ENCODE data around the gene SH2D2A. TPM values are rescaled to one million over a fixed set of nuclear protein-coding genes. Genes with fewer than 3 reads are reported as not detected.
A peak's percentile ranks its signal among the peaks of the same experiment; 100 is the strongest.

Gene SH2D2A
- total RNA-seq, 1 donor from 2014 or later = 0.88 TPM

DNA sequence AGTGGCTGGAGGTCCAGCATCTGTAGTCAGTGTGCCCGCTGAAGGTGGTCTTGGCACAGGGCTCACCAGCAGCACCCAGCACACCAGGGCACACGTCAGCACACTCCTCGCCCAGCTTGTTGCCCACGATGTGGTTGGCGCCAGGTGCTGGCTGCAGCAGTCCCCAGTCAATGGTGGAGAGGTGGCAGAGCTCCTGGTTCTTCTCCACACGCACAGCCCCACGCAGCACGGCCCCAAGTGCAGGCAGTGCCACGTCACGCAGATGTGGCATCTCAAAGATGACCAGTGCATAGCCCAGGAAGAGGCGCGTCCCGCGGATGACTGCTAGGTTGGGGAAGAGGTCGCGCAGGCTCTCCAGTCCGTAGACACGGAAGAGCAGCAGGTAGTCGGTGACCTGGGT lies 37.1 kb upstream of the SH2D2A start:
- TF ChIP-seq, protein P1, sequence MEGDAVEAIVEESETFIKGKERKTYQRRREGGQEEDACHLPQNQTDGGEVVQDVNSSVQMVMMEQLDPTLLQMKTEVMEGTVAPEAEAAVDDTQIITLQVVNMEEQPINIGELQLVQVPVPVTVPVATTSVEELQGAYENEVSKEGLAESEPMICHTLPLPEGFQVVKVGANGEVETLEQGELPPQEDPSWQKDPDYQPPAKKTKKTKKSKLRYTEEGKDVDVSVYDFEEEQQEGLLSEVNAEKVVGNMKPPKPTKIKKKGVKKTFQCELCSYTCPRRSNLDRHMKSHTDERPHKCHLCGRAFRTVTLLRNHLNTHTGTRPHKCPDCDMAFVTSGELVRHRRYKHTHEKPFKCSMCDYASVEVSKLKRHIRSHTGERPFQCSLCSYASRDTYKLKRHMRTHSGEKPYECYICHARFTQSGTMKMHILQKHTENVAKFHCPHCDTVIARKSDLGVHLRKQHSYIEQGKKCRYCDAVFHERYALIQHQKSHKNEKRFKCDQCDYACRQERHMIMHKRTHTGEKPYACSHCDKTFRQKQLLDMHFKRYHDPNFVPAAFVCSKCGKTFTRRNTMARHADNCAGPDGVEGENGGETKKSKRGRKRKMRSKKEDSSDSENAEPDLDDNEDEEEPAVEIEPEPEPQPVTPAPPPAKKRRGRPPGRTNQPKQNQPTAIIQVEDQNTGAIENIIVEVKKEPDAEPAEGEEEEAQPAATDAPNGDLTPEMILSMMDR (IDR thresholded peaks at IDR 0.05; ENCODE audit: borderline replicate concordance) = no peak

DNA sequence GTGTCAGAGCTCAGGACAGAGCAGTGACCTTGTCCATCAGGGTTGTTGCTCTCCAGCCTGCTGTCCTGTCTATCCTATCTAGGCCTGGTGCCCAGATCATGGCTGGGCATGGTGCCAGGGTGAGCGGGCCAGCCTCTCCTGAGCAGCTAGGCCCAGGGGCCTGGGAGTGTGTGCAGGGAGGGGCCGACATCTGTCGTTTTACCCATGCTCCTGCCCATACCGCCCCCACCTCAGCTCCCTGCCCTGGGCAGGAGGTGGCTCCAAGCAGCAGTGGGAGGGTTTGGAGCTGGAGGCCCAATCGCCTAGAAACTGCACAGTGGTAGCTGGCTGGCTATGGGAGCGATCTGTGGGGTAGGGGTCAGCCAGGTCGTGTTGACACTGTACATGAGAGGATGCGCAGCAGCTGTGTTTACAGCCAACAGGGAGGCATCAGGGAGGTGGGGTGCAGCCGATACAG lies 35.8 kb upstream of the SH2D2A start:
- intact Hi-C loops (cut with micrococcal nuclease) = no loop called here
- DNase-seq = peak; percentile 85
- peaks cover 45% of the 10 kb centered on the region for H3K27me3 ChIP-seq (ENCODE audit: low read depth)
- peak overlapping the region; percentile 86 for H3K27ac ChIP-seq (replicated peaks)
- H3K4me1 ChIP-seq = peaks cover 17% of the 10 kb centered on the region
- H3K36me3 ChIP-seq = no peaks in the 10 kb centered on the region
- no peak overlapping the region for H3K4me3 ChIP-seq
- TF ChIP-seq, protein P1 (IDR thresholded peaks at IDR 0.05; ENCODE audit: borderline replicate concordance) = no peak
- H3K9me3 ChIP-seq (replicated peaks) = no peaks in the 10 kb centered on the region

More for the DNA sequence above, 37.1 kb upstream of the SH2D2A start:
- peaks cover 45% of the 10 kb centered on the region for H3K27me3 ChIP-seq (ENCODE audit: low read depth)
- no peaks in the 10 kb centered on the region for H3K36me3 ChIP-seq
- no peak overlapping the region for H3K4me3 ChIP-seq
- no peaks in the 10 kb centered on the region for H3K9me3 ChIP-seq (replicated peaks)
- no peak overlapping the region for H3K27ac ChIP-seq (replicated peaks)
- H3K4me1 ChIP-seq = peaks cover 30% of the 10 kb centered on the region
- intact Hi-C loops (cut with micrococcal nuclease) = no loop called here
- no peak for DNase-seq

DNA sequence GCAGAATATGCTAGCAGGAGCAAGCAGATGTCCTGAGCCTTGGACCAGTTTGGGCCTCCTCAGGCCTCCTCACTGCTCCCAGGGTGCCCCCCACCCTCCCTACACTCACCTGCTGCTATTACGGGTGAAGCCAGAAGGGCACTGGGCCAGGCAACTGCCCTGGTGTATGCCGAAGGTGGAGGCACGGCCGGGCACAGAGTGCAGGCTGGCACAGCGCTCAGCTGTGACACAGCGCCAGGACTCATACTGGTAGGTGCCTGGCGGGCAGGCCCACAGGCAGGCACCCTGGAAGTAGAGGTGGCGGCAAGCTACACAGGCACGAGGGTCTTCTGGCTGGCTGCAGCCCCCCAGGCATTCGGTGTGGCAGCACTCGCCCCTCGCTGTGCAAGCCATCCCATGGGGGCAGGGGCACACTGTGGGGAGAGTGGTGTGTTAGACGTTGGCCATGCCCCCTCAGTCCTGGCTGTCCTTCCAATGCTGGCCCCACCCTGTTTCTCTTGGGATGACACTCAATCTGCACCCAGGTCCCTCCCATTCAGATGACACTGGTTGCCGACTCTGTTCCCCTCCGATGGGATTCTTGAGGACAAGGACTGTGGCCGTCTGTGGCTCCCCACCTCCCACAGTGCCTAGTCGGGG lies 35.2 kb upstream of the SH2D2A start:
- intact Hi-C loops (cut with micrococcal nuclease) = no loop called here
- DNase-seq = peak; percentile 72
- Histone ChIP-seq H3K36me3 (no peaks in the 10 kb centered on the region), H3K4me3 (no peak overlapping the region), H3K27ac (replicated peaks) (peak overlapping the region; percentile 86), H3K27me3 (ENCODE audit: low read depth) (peaks cover 48% of the 10 kb centered on the region), H3K4me1 (peaks cover 17% of the 10 kb centered on the region), H3K9me3 (replicated peaks) (no peaks in the 10 kb centered on the region)
- TF ChIP-seq, protein P1 (IDR thresholded peaks at IDR 0.05; ENCODE audit: borderline replicate concordance) = no peak

GRCh38 chr1:156849151-156849496 lies 32.5 kb upstream of the SH2D2A start:
- TF ChIP-seq, protein P1 (IDR thresholded peaks at IDR 0.05; ENCODE audit: borderline replicate concordance) = no peak
- peaks cover 70% of the 10 kb centered on the region for H3K27me3 ChIP-seq (ENCODE audit: low read depth)
- no peak overlapping the region for H3K4me3 ChIP-seq
- H3K4me1 ChIP-seq = peaks cover 27% of the 10 kb centered on the region
- H3K27ac ChIP-seq (replicated peaks) = no peak overlapping the region
- no peak for DNase-seq
- no peaks in the 10 kb centered on the region for H3K36me3 ChIP-seq
- intact Hi-C loops (cut with micrococcal nuclease) = no loop called here
- H3K9me3 ChIP-seq (replicated peaks) = no peaks in the 10 kb centered on the region

DNA sequence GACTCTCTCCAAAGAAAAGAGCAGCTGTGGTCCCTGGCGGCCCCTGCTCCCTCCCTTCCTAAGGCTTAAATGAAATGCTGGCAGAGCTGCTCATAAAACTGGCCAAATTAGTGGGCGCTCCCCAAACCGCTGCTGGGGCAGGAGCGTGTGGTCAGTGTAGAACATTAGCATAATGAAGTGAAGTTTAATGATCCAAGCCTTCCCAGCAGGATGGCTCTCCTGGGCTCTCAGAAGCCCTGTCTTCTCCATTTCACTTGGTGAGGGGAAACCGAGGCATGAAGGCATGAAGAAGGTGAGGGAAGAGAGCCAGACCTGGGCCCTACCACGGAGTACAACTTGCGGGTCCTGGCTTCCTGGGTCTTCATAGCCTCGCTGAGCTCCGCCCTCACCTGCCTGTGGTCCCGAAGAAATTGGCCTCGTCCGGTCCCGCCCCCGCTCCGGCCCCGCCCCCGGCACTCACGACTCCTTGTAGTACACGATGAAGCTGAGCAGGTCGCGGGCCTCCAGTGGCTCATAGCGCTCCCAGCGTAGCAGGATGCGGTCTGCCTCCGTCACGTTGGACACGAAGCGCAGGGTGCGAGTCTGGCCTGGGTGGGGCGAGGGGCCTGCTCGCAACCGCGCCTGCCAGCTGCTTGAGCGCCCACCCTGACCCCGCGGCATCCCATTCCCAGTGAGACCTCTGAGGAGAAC lies 32.0 kb upstream of the SH2D2A start:
- intact Hi-C loops (cut with micrococcal nuclease) = no loop called here
- Histone ChIP-seq H3K36me3 (no peaks in the 10 kb centered on the region), H3K27ac (replicated peaks) (no peak overlapping the region), H3K4me1 (peaks cover 27% of the 10 kb centered on the region), H3K9me3 (replicated peaks) (no peaks in the 10 kb centered on the region), H3K27me3 (ENCODE audit: low read depth) (peaks cover 75% of the 10 kb centered on the region), H3K4me3 (no peak overlapping the region)
- DNase-seq = no peak
- TF ChIP-seq, protein P1 (IDR thresholded peaks at IDR 0.05; ENCODE audit: borderline replicate concordance) = no peak

Measured in left ventricle myocardium inferior (tissue), 1 donor.